ENCODE measurements around the gene ZFYVE1.

DNA sequence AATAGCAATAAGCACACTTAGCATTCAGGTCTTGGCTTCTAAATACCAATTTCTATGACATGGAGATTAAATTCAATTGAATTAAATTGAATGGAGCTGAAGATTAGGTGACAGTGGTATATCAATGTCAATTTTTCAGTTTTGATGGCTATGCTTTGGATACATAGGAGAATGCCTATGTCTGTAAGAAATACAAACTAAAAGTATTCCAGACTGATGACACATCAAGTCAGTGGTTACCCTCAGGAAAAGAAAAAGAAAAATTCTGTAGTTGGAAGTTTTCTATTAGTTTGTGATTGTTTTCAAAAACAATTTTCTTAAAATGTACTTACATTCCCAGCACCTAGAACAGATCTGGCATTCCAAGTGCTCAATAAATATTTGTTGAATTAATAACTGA is 105.5 kb downstream of the ZFYVE1 start:
- TF ChIP-seq, protein P1, sequence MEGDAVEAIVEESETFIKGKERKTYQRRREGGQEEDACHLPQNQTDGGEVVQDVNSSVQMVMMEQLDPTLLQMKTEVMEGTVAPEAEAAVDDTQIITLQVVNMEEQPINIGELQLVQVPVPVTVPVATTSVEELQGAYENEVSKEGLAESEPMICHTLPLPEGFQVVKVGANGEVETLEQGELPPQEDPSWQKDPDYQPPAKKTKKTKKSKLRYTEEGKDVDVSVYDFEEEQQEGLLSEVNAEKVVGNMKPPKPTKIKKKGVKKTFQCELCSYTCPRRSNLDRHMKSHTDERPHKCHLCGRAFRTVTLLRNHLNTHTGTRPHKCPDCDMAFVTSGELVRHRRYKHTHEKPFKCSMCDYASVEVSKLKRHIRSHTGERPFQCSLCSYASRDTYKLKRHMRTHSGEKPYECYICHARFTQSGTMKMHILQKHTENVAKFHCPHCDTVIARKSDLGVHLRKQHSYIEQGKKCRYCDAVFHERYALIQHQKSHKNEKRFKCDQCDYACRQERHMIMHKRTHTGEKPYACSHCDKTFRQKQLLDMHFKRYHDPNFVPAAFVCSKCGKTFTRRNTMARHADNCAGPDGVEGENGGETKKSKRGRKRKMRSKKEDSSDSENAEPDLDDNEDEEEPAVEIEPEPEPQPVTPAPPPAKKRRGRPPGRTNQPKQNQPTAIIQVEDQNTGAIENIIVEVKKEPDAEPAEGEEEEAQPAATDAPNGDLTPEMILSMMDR (conservative IDR thresholded peaks at IDR 0.05), result no peak
- TF ChIP-seq EZH2 (IDR thresholded peaks at IDR 0.05; ENCODE audit: low read depth), result no peak

All from PC-9 (cell line).